Stimulated activated CD8-positive, alpha-beta memory T cell treated with anti-CD3 and anti-CD28 coated beads, Interleukin-4, amount 100 ng/mL, for 24 hours (primary cell): ENCODE data around the gene SMIM35.
"Not testable (repeated sequence)": the region's sequence is repeated elsewhere in the genome, so short reads cannot be mapped to it uniquely, and the experiment has no call there.

ENCODE experiments used
- DNase-seq: peaks from one replicate; pipeline ENCODE4 v3.0.0-alpha.2; 2020; ENCODE audit warnings: low read depth

SMIM35 gene

DNA sequence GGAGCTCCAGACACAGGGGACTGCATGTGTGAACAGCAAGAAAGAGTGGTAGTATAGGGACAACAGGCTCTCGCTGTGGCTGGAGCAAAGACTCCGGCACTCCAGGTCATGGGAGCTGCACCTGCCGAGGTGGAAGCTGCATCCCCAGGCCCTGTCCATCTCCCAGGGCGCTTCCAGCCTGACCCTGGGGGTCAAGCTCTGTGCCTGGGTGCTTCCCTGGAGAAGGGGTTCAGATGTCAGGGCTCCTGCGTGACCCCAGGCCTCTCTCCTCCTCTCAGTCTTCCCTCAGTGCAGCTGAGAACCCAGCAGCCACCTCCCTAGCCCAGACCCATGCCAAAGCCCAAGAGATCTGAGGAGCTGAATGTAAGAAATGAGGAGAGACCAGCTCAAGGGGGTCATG is 6.5 kb downstream of the SMIM35 start:
- no peak for DNase-seq

- no peak for DNase-seq
Observed at GRCh38 chr11:118079491-118079890, 7.3 kb downstream of the SMIM35 start.

GRCh38 chr11:118078911-118079411 is 7.8 kb downstream of the SMIM35 start:
- no peak for DNase-seq

GRCh38 chr11:118076754-118077281 is 9.9 kb downstream of the SMIM35 start, which contains the start of gene TMPRSS4:
TMPRSS4 (plus strand) TSS chr11:118077078; CDS start chr11:118077303, 225 bp downstream.
- DNase-seq = no peak

DNA sequence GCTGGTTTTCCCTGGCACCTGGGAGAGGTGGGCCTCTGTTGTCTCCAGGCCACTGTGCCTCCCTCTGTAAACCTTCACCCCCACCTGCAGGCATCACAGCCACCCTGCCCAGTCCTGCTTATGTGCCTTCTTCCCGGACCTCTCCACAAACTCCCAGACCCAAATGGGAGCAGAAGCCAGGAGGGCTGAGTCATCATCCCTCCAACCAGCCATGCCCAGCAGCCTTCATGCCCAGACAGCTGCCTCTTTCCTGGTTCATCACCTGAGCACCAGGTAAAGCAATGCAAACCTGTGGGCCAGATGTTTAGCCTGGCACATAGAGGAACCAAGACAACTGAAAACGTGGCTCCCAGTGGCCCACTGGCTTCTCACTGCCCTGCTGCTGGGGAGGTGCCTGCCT is 12.0 kb downstream of the SMIM35 start:
- DNase-seq = no peak

DNA sequence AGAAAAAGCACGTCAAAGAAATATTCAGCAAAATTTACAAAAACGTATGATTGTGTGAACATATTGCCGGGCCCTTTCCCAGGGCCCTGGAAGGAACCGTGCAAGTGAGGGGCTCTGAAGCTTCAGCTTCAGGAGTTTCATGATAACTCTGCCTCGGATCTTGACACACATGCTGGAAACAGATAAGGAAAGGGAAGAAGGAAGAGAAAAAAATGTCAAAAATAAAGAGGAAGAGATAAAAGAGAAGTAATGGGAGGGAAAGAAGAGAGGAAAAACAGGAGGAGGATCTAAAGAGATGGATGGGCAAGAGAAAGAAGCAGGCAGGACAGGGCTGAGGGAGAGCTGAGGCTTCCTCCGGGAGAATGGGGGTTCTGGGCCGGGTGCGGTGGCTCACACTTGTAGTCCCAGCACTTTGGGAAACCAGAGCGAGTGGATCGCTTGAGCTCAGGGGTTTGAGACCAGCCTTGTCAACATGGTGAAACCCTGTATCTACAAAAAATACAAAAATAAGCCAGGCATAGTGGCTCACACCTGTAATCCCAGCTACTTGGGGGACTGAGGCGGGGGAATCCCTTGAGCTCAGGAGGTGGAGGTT is 12.6 kb downstream of the SMIM35 start:
- no peak for DNase-seq

DNA sequence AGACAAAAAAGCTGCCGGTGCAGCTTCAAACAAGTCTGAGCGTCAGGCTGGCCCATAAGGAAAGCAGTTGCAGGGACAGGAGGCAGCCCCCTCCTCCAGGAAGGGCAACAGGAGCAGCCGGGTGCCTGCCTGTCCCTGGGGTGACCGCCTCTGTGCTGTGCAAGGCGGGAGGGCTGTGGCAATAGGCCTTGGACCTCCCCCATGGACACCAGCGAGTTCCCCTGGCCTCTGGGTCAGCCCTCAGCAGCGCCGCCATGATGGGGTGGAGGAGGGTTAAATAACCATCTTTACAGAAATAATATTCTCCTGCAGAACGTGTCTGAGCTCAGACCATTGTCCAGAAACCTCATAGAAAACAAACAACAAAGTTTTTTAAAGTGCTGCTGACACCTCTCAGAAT is 13.2 kb downstream of the SMIM35 start:
- DNase-seq = no peak

GRCh38 chr11:118071416-118072030 is 15.2 kb downstream of the SMIM35 start:
- DNase-seq = no peak

- DNase-seq = no peak
Observed at GRCh38 chr11:118068945-118069612, 17.7 kb downstream of the SMIM35 start.

GRCh38 chr11:118068206-118068944 is 18.4 kb downstream of the SMIM35 start:
- no peak for DNase-seq

DNA sequence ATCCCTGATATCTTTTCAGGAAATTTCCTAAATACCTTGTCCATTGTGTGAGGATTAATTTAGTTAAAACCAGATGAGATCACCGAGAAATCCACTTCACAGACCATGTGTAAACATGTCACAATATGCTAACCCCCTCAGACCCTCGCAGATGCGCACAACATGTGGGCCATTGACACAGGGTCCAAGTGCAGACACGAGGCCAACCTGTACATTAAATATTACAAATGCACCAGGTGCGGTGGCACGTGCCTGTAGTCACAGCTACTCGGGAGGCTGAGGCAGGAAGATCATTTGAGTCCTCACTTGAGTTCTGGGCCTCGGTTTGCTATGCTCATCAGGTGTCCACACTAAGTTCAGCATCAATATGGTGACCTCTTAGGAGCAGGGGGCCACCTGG is 19.8 kb downstream of the SMIM35 start:
- no peak for DNase-seq

DNA sequence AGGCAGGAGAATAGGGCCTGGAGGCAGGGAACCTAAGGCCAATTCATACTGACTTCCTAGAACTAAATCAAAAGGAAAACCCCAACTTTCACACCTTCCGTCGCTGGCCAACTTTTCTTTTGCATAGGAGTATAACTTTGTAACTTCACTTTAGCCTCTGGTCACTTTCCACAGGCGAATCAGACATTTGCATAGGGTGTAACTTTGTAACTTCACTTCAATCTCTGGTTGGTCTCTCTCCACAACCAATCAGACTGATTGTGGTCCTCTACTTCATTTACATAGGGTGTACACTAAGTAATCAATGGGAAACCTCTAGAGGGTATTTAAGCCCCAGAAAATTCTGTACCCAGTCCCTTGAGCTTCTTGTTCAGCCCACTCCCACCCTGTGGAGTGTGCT is 21.4 kb downstream of the SMIM35 start:
- no peak for DNase-seq

- no peak for DNase-seq
Observed at GRCh38 chr11:118064956-118065355, 21.8 kb downstream of the SMIM35 start.

GRCh38 chr11:118062631-118063030 is 24.1 kb downstream of the SMIM35 start:
- DNase-seq = not testable (repeated sequence)

DNA sequence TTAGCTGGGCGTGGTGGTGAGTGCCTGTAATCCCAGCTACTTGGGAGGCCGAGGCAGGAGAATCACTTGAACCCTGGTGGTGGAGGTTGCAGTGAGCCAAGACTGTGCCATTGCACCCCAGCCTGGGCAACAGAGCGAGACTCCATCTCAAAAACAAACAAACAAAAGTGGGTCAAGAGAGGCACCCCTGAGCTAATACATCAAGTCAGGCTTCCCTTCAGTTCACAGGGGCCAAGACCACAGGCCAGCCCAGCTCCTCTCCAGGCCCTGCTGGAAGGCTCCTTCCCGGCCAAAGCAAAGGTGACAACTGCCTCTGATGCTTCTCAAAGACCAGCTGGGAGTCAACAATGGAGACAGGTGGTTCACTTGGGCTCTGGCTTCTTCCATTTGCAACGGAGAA is 24.6 kb downstream of the SMIM35 start:
- not testable (repeated sequence) for DNase-seq

DNA sequence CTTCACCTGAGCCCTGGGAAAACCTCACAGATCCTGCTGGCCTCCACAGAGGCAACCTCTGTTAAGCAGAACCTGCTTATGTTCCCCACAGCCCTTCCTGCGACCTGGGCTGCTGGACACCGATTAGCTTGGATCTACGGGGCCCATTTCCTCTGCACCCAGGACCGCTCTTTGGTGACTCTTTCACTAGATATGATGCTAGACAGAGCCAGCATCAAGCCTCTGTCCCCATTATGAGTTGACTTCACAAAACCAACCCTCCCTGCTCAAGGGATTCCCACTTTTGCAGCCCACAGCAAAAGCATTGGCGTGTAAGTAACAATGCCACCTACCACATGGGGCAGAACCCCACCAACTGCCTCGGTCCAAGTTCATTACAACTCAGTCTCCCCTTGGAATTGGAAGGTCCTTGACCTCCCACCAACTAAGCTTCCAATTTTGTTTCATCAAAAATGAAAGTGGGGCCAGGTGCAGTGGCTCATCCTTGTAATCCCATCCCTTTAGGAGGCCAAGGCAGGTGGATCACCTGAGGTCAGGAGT is 25.1 kb downstream of the SMIM35 start:
- no peak for DNase-seq

DNA sequence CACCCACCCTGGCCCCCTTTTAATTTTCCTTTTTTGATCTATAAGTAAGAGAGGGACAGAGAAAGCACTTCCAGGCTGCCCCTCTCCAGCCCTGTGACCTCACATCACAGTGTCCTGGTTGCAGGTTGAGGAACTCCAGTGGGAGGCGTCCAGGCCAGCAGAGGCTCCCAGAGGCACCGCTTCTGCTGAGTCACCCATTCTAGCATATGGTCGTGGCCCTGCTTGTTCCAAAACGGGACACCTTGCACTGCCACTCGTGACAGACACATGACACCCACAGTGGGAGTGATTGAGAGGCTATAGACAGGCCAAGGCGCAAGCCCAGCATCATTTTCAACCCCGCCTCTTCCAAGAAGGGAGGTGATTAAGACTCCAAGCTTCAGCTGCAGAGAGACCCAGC is 25.9 kb downstream of the SMIM35 start:
- no peak for DNase-seq

- DNase-seq = no peak
Observed at GRCh38 chr11:118060081-118060661, 26.6 kb downstream of the SMIM35 start.

DNA sequence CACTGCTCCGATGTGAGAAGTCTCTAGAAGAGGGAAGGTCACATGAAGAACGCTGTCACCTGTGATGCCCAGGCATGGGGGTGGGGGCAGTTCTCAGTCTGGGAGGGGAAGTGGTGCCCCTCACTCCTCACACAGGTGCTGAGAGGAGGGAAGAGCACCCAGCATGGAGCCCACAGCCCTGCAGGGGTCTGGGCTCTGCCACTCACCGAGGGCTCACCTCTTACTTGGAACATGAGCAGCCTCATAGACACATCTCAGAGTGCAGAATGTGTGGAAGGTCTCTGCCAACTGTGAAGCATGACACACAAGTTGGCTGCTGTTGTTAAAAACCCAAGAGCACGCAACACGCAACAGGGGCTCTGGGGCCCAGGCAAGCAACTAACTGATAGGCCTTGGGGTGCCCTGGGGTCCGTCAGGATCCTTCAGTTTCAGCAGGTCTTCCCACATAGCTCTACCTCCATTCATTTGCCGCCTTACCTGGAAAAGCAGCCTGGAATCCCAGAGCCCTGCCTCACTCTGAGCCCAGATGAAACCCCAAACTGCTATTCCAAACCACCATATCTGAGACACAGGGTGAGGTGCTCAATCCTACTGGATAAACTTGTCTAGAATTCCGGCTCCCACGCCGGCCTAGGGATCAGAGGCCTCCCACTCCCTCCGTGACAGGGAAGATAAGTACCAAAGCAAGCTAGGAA is 27.4 kb downstream of the SMIM35 start:
- DNase-seq = no peak

DNA sequence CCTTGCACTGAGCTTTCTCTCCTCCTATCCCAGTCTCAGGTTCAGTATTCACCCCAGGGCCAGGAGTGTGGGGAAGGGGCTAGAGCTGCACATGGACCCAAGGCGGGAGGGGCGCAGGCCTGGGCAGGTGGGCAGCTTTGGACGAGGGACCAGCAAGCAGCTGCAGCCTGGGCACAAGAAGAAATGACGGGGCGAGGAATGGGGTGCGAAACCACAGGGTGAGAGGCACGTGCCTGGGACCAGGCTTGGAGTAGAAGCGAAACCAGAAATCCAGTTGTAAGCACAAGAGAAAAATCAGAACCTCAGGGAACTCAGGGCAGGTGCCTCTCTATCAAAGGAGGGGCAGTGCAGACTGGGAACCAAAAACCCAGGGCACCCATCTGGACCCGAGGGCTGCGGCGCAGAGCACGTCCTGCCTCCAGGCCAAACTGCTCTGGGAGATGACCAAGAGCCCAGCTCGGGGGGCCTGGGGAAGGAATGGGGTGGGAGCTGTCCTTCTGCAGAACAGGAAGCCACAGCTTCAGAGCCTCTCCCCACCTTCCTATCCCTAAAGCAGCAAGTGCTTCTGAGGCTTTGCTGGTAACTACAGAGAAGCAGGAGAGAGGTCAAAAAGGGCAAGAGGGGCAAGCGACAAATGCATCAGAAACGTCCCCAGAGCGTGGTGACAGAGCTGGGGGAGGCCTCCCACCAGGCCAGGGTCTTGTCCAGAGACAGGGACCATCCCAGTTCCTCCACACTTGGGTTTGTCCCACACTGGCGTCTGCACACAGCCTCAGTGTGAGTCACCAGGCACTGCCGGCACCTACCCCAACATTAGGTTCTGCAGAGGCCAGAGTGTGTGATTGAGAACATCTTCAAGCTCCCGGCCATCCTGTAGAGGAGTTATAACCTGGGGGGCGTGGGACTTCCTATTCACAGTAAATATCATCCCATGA is 28.2 kb downstream of the SMIM35 start:
- DNase-seq = no peak
